H1 (cell line): ENCODE measurements around the gene COL28A1.

Experiments used
- BCL11A ChIP-seq, 2 experiments: IDR thresholded peaks; one replicate each; pipeline ENCODE4 v1.6.1; 2011; ENCODE audit warnings: low read depth in 2 of 2, low read length in 2 of 2, mild to moderate bottlenecking in 2 of 2
- CEBPB ChIP-seq: IDR thresholded peaks from 2 replicates; pipeline ENCODE4 v1.6.1; 2012; ENCODE audit warnings: low read depth, low read length
- CHD2 ChIP-seq: IDR thresholded peaks from 2 replicates; pipeline ENCODE4 v1.6.1; 2012; ENCODE audit warnings: low read length, improper control_type of control experiment
- CTCF ChIP-seq, 3 experiments: IDR thresholded peaks; 1 replicate in 2 of 3; 2 replicates in 1 of 3; pipeline versions ENCODE4 v1.5.1 to v1.6.1; 2011; ENCODE audit warnings: low read length in 3 of 3, mild to moderate bottlenecking in 3 of 3, inconsistent platforms in 2 of 3, low read depth in 1 of 3, moderate library complexity in 1 of 3; ENCODE audit not compliant: insufficient read depth in 1 of 3; ENCODE audit errors: control extremely low read depth in 1 of 3
- EP300 ChIP-seq, 2 experiments: IDR thresholded peaks; 1 replicate in 1 of 2; 2 replicates in 1 of 2; pipeline ENCODE4 v1.6.1; 2011 to 2012; ENCODE audit warnings: low read depth in 2 of 2, low read length in 2 of 2, mild to moderate bottlenecking in 2 of 2, borderline replicate concordance in 1 of 2, inconsistent platforms in 1 of 2, moderate library complexity in 1 of 2
- EZH2 ChIP-seq: fragments of 200-600 bp; sonication (generic); IDR thresholded peaks from 2 replicates; pipeline ENCODE4 v1.7.1; 2012; ENCODE audit warnings: low read depth, mild to moderate bottlenecking, moderate library complexity, low read length, inconsistent platforms; ENCODE audit not compliant: severe bottlenecking
- JUND ChIP-seq: IDR thresholded peaks from 2 replicates; pipeline ENCODE4 v1.6.1; 2011; ENCODE audit warnings: mild to moderate bottlenecking, improper control_type of control experiment, low read length
- NRF1 ChIP-seq: IDR thresholded peaks from 2 replicates; pipeline ENCODE4 v1.6.1; 2011; ENCODE audit warnings: mild to moderate bottlenecking, low read depth, low read length, improper control_type of control experiment
- PHF8 ChIP-seq: fragments of 200-600 bp; sonication (generic); conservative IDR thresholded peaks from 2 replicates; pipeline ENCODE4 v1.7.1; 2012; ENCODE audit warnings: low read depth, mild to moderate bottlenecking, inconsistent platforms, low read length, moderate library complexity
- POLR2A ChIP-seq, 2 experiments: IDR thresholded peaks; 1 replicate in 1 of 2; 2 replicates in 1 of 2; pipeline ENCODE4 v1.6.1; 2011; ENCODE audit warnings: low read depth in 2 of 2, low read length in 2 of 2, mild to moderate bottlenecking in 2 of 2; ENCODE audit errors: control extremely low read depth in 1 of 2
- POLR2AphosphoS5 ChIP-seq: IDR thresholded peaks from 2 replicates; pipeline ENCODE4 v1.6.1; 2011; ENCODE audit warnings: low read depth, low read length
- SIN3A ChIP-seq, 2 experiments: IDR thresholded peaks in 1 of 2; conservative IDR thresholded peaks in 1 of 2; 2 replicates each; pipeline ENCODE4 v1.6.1; 2011 to 2012; ENCODE audit warnings: low read length in 2 of 2, improper control_type of control experiment in 1 of 2, low read depth in 1 of 2, mild to moderate bottlenecking in 1 of 2
- SUZ12 ChIP-seq: fragments of 200-600 bp; sonication (generic); IDR thresholded peaks from 2 replicates; pipeline ENCODE4 v1.6.1; 2012; ENCODE audit warnings: mild to moderate bottlenecking, inconsistent platforms, low read length, moderate library complexity, mixed read lengths
- YY1 ChIP-seq: IDR thresholded peaks from 2 replicates; pipeline ENCODE4 v1.6.1; 2011; ENCODE audit warnings: low read depth, mild to moderate bottlenecking, low read length

DNA sequence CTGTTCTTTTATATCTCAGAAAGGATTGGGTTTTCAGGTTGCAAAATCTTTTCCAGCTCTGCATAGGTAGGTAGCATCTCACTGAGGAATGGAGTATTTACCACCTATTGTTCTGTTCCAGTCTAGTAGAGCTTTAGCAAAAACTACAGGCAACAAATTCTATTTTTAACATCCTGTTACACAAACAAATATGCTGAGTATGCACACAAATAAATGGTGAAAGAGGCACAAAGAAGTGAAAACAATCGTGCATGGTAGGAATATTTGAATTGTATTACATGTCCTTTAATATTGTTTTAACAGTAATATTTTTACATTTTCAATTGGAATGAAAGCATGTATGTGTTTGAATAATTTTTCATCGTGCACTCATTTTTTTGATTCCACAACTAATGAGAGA is 16.5 kb upstream of the COL28A1 start:
- TF ChIP-seq CTCF (IDR thresholded peaks at IDR 0.05; ENCODE audit: control extremely low read depth in 1 of 3, insufficient read depth in 1 of 3, low read depth in 1 of 3, low read length in 3 of 3): no peak
- TF ChIP-seq CEBPB: no peak
- no peak for TF ChIP-seq POLR2A (IDR thresholded peaks at IDR 0.05; ENCODE audit: control extremely low read depth in 1 of 2, low read depth in 2 of 2, low read length in 2 of 2)
- no peak for TF ChIP-seq SUZ12
- TF ChIP-seq PHF8: no peak
- no peak for TF ChIP-seq NRF1
- TF ChIP-seq EZH2: no peak
- no peak for TF ChIP-seq JUND
- TF ChIP-seq CHD2: no peak
- no peak for TF ChIP-seq YY1
- TF ChIP-seq POLR2AphosphoS5: no peak
- no peak for TF ChIP-seq EP300 (IDR thresholded peaks at IDR 0.05; ENCODE audit: borderline replicate concordance in 1 of 2, low read depth in 2 of 2, low read length in 2 of 2)
- no peak for TF ChIP-seq BCL11A (IDR thresholded peaks at IDR 0.05; ENCODE audit: low read depth in 2 of 2, low read length in 2 of 2)
- TF ChIP-seq SIN3A (conservative IDR thresholded peaks at IDR 0.05 in 1 of 2, IDR thresholded peaks at IDR 0.05 in 1 of 2; ENCODE audit: low read depth in 1 of 2, low read length in 2 of 2): no peak
